GM06990 (cell line): ENCODE data around the gene TIMM8B.

ENCODE experiments used
- DNase-seq: peaks from one replicate; pipeline ENCODE4 v3.0.0-alpha.2; 2011; ENCODE audit not compliant: insufficient read length; ENCODE audit errors: extremely low read depth
- H3K27me3 ChIP-seq: replicated peaks from 2 replicates; pipeline ENCODE4 v1.6.0; 2011; ENCODE audit warnings: low read length; ENCODE audit not compliant: control insufficient read depth, insufficient read depth
- H3K36me3 ChIP-seq: 2 replicates; pipeline ENCODE4 v1.5.1; 2011; ENCODE audit warnings: low read length; ENCODE audit not compliant: control insufficient read depth, insufficient read depth
- H3K4me3 ChIP-seq: replicated peaks from 2 replicates; pipeline ENCODE4 v1.5.1; 2011; ENCODE audit warnings: low read depth, mild to moderate bottlenecking, control low read depth, low read length
- CTCF ChIP-seq: IDR thresholded peaks from 2 replicates; pipeline ENCODE4 v1.5.1; 2011; ENCODE audit warnings: low read length, control low read depth, mild to moderate bottlenecking, inconsistent platforms; ENCODE audit not compliant: insufficient read depth, poor library complexity, severe bottlenecking

TIMM8B gene

GRCh38 chr11:112113539-112114457 is 27.2 kb upstream of the TIMM8B start:
- no peak for DNase-seq
- peak; percentile 71 for TF ChIP-seq CTCF

GRCh38 chr11:112106070-112106469 is 19.5 kb upstream of the TIMM8B start:
- H3K27me3 ChIP-seq = no peaks in the 10 kb centered on the region
- no peaks in the 10 kb centered on the region for H3K36me3 ChIP-seq
- DNase-seq = no peak
- TF ChIP-seq CTCF = no peak
- no peak overlapping the region for H3K4me3 ChIP-seq

More at GRCh38 chr11:112113539-112114457, 27.2 kb upstream of the TIMM8B start:
- Histone ChIP-seq H3K27me3 (no peaks in the 10 kb centered on the region), H3K36me3 (no peaks in the 10 kb centered on the region), H3K4me3 (no peak overlapping the region)

GRCh38 chr11:112103446-112103845 is 16.9 kb upstream of the TIMM8B start:
- Histone ChIP-seq H3K4me3 (no peak overlapping the region), H3K27me3 (no peaks in the 10 kb centered on the region), H3K36me3 (no peaks in the 10 kb centered on the region)
- DNase-seq = no peak
- TF ChIP-seq CTCF = no peak

GRCh38 chr11:112100462-112100861 is 13.9 kb upstream of the TIMM8B start:
- DNase-seq = no peak
- no peaks in the 10 kb centered on the region for H3K27me3 ChIP-seq
- no peaks in the 10 kb centered on the region; the same call in none of the 2 replicates for H3K36me3 ChIP-seq
- H3K4me3 ChIP-seq = no peak overlapping the region
- no peak for TF ChIP-seq CTCF

- Histone ChIP-seq H3K27me3 (no peaks in the 10 kb centered on the region), H3K36me3 (no peaks in the 10 kb centered on the region; the same call in none of the 2 replicates), H3K4me3 (no peak overlapping the region)
- DNase-seq = no peak
- no peak for TF ChIP-seq CTCF
Measured at GRCh38 chr11:112097734-112098528, 11.4 kb upstream of the TIMM8B start.
